Osteoblast (primary cell): Measurements from ENCODE around the gene GRB10. TPM values are rescaled to one million over a fixed set of nuclear protein-coding genes. Genes with fewer than 3 reads are reported as not detected.

Experiments used
- DNase-seq: peaks from one replicate; pipeline ENCODE4 v3.0.0; 2011; ENCODE audit warnings: low spot score, mixed read lengths; ENCODE audit not compliant: insufficient read length; ENCODE audit errors: missing footprints
- H2AFZ ChIP-seq: 2 replicates; pipeline ENCODE4 v1.6.0; 2011; ENCODE audit warnings: mild to moderate bottlenecking, low read length
- H3K27ac ChIP-seq: 2 replicates; pipeline ENCODE4 v1.5.1; 2011; ENCODE audit warnings: mild to moderate bottlenecking, low read depth, low read length, moderate library complexity
- H3K27me3 ChIP-seq: 2 replicates; pipeline ENCODE4 v1.6.0; 2012; ENCODE audit warnings: mild to moderate bottlenecking, control low read depth, inconsistent platforms, low read length, moderate library complexity; ENCODE audit not compliant: insufficient read depth
- H3K36me3 ChIP-seq: 2 replicates; pipeline ENCODE4 v1.5.1; 2011; ENCODE audit warnings: mild to moderate bottlenecking, low read length, control low read depth, moderate library complexity; ENCODE audit not compliant: insufficient read depth
- H3K4me1 ChIP-seq: 2 replicates; pipeline ENCODE4 v1.5.1; 2011; ENCODE audit warnings: mild to moderate bottlenecking, low read length, control low read depth, moderate library complexity; ENCODE audit not compliant: insufficient read depth
- H3K4me2 ChIP-seq: 2 replicates; pipeline ENCODE4 v1.6.0; 2011; ENCODE audit warnings: mild to moderate bottlenecking, low read length; ENCODE audit not compliant: insufficient read depth
- H3K4me3 ChIP-seq: fragments of 200-600 bp; sonication (generic); 3 replicates; pipeline ENCODE4 v1.5.1; 2012; ENCODE audit warnings: mild to moderate bottlenecking, low read length, inconsistent platforms; ENCODE audit not compliant: insufficient read depth
- H3K79me2 ChIP-seq: 2 replicates; pipeline ENCODE4 v1.6.0; 2012; ENCODE audit warnings: mild to moderate bottlenecking, low read length, control low read depth, inconsistent platforms; ENCODE audit not compliant: insufficient read depth
- H3K9me3 ChIP-seq: 2 replicates; pipeline ENCODE4 v1.5.1; 2011; ENCODE audit warnings: low read depth, low read length, control low read depth
- H4K20me1 ChIP-seq: 2 replicates; pipeline ENCODE4 v1.6.0; 2012; ENCODE audit warnings: mild to moderate bottlenecking, low read length, control low read depth; ENCODE audit not compliant: insufficient read depth
- total RNA-seq: library from RNA; depleted of rRNA; stranded (reverse); fragments of >200 nt; gene quantifications from 2 replicates; pipeline ENCODE4 v1.2.3, GENCODE V29; 2012
- TF ChIP-seq, protein P1 (sequence below): IDR thresholded peaks from 2 replicates; pipeline ENCODE4 v1.5.1; 2011; ENCODE audit warnings: mild to moderate bottlenecking, low read depth, low read length, moderate library complexity; ENCODE audit errors: extremely low read depth

Gene GRB10
- total RNA-seq, 1 donor = 62.6 TPM

DNA sequence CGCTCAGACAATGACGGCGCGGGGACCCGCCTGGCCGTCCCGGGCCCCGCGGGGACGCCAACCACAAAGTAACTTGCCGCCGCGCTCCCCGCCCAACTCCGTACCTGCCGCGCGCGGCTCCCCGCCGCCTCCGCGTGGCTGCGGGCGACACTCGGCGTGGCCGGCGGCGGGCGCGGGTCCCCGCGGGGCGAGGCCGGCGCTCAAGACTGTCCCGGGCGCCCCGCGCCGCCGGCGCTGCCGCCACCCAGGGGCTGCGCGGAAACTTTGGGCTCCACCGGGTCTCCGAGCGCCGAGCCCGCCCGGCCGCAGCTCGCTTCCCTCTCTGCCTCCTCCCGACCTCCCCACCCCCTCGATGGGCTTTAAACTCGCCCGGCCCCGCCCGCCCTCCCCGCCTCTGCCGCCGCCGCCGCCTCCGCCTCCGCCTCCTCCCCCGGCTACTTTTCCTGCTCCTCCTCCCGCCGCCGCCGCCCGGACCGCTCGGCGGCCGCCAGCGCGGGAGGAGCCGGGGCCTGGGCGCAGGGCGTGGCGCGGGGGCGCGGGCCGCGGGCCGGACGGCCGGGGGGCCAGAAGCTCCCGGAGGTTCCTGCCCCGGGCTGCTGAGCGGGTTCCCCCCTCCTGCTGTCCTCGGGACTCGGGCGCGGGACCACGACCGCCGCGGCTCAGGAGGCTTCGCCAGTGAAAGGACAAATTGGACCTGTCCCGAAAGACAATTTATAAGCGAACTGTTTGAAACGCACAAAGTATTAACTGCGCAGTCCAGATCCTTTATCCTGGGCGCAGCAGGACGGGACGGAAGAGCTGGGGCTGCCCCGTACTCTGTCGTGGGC lies 10.6 kb upstream of the GRB10 start:
- peak overlapping the region; percentile 14 for H3K27ac ChIP-seq

DNA sequence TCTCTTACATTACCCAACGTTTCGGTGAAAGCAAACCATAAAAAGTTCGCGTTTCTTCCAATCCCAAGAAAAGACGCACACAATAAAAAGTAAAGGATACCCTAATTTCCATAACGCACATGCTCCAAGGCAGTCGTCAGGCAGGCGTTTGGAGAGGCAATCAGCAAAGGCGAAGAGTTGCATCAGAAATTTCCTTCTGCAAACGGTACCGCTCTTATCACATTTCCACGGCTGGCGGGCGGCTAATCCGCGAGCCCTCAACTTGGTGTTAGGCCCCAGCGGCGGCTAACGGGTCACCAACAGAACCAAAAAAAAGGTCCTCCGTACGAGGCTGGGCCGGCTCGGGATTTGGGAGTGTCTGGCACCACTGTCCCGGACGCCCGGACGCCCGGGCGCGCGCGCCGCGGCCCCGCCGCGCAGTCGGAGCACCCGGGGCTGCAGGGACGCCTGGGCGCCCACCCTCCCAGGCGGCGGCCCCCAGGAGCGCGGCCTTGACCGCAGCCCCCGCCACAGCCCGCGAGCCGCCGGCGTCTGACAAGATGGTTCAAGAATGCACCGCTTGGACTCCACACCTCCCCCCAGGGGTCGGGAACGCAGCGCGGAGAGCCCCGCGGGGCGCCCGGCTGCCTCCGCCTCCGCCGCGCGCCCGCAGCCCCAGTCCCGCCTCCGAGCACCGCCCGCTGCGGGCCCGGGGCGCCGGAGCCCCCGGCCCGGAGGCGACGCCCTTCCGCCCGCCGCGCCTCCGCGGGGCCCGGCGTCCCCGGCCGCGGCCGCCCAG lies 9.8 kb upstream of the GRB10 start:
- peaks cover 48% of the 10 kb centered on the region for H3K79me2 ChIP-seq
- DNase-seq = peak; percentile 94

More for the DNA sequence above, 10.6 kb upstream of the GRB10 start:
- no peaks in the 10 kb centered on the region for H3K36me3 ChIP-seq
- TF ChIP-seq, protein P1, sequence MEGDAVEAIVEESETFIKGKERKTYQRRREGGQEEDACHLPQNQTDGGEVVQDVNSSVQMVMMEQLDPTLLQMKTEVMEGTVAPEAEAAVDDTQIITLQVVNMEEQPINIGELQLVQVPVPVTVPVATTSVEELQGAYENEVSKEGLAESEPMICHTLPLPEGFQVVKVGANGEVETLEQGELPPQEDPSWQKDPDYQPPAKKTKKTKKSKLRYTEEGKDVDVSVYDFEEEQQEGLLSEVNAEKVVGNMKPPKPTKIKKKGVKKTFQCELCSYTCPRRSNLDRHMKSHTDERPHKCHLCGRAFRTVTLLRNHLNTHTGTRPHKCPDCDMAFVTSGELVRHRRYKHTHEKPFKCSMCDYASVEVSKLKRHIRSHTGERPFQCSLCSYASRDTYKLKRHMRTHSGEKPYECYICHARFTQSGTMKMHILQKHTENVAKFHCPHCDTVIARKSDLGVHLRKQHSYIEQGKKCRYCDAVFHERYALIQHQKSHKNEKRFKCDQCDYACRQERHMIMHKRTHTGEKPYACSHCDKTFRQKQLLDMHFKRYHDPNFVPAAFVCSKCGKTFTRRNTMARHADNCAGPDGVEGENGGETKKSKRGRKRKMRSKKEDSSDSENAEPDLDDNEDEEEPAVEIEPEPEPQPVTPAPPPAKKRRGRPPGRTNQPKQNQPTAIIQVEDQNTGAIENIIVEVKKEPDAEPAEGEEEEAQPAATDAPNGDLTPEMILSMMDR = no peak
- H3K9me3 ChIP-seq = peaks cover 2% of the 10 kb centered on the region
- peaks cover 22% of the 10 kb centered on the region for H4K20me1 ChIP-seq
- peaks cover 12% of the 10 kb centered on the region for H3K4me1 ChIP-seq
- H3K4me2 ChIP-seq = peak overlapping the region; percentile 70
- H3K27me3 ChIP-seq = no peaks in the 10 kb centered on the region
- peak overlapping the region; percentile 75 for H2AFZ ChIP-seq
- peaks cover 40% of the 10 kb centered on the region for H3K79me2 ChIP-seq
- H3K4me3 ChIP-seq = peak overlapping the region; percentile 81
- peak; percentile 98 for DNase-seq

DNA sequence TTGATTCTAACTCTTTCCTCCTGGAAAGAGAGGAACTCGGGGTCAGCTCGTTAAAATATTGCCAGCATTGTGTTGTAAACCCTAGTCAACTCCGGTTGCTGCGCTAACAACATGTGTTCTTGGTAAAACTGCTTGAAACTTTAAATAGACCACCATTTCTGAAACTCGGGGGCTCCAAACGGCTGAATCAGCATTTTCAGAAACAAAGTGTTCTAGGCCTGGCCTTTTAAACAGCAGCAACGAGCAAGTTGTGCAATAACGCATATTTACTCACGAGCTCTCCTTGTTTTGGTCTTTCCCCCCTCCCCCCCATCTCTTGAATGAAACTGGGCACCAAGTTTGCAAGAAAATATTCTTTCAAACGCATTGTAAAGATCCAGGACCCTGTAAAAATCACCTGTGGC lies 9.2 kb upstream of the GRB10 start:
- H3K4me1 ChIP-seq = peaks cover 12% of the 10 kb centered on the region
- TF ChIP-seq, protein P1 = no peak
- H2AFZ ChIP-seq = peak overlapping the region; percentile 64
- peaks cover 54% of the 10 kb centered on the region for H3K79me2 ChIP-seq
- H3K27ac ChIP-seq = peak overlapping the region; percentile 76
- peaks cover 35% of the 10 kb centered on the region for H4K20me1 ChIP-seq
- H3K36me3 ChIP-seq = no peaks in the 10 kb centered on the region
- H3K9me3 ChIP-seq = no peaks in the 10 kb centered on the region
- H3K4me2 ChIP-seq = peak overlapping the region; percentile 84
- peak; percentile 86 for DNase-seq
- peak overlapping the region; percentile 81 for H3K4me3 ChIP-seq
- H3K27me3 ChIP-seq = no peaks in the 10 kb centered on the region

More for the DNA sequence above, 9.8 kb upstream of the GRB10 start:
- TF ChIP-seq, protein P1 = no peak
- Histone ChIP-seq H3K4me3 (peak overlapping the region; percentile 81), H4K20me1 (peaks cover 30% of the 10 kb centered on the region), H3K9me3 (no peaks in the 10 kb centered on the region), H3K4me2 (peak overlapping the region; percentile 84), H2AFZ (peak overlapping the region; percentile 64), H3K36me3 (no peaks in the 10 kb centered on the region), H3K4me1 (peaks cover 12% of the 10 kb centered on the region), H3K27me3 (no peaks in the 10 kb centered on the region), H3K27ac (peak overlapping the region; percentile 76)

DNA sequence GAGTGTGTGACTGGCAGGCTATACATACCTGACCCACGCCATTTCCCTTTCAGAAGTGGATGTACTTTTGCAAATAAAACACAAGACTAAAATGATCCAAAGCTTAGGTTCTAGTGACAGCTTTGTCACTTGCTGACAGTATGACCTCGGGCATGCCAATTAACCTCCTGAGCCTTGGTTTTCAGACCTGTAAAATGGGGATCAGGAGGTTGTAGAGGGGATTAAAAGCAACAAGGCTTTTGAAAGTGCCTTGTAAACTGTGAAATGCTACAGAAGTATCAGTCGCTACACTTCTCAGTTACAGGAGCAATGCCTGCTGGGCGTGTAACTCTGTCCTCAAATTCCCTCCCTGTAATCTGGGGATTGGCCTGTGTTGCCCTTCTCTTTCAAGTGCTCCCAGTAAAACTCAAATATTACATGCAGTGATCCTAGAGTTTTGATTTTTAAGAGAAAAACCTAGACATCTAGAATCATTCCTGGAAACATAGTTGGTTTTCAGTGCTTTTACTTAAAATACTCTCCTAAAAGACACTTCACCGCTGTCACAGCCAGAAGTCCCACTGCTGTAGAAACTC lies 8.8 kb upstream of the GRB10 start:
- TF ChIP-seq, protein P1 = no peak
- H3K4me2 ChIP-seq = peak overlapping the region; percentile 84
- H4K20me1 ChIP-seq = peaks cover 40% of the 10 kb centered on the region
- peak overlapping the region; percentile 81 for H3K4me3 ChIP-seq
- H3K9me3 ChIP-seq = no peaks in the 10 kb centered on the region
- H2AFZ ChIP-seq = no peak overlapping the region
- no peaks in the 10 kb centered on the region for H3K27me3 ChIP-seq
- H3K4me1 ChIP-seq = peaks cover 12% of the 10 kb centered on the region
- H3K79me2 ChIP-seq = peaks cover 59% of the 10 kb centered on the region
- no peaks in the 10 kb centered on the region for H3K36me3 ChIP-seq
- DNase-seq = no peak
- H3K27ac ChIP-seq = peak overlapping the region; percentile 76
